ENCODE results near the gene ABCC1.

DNA sequence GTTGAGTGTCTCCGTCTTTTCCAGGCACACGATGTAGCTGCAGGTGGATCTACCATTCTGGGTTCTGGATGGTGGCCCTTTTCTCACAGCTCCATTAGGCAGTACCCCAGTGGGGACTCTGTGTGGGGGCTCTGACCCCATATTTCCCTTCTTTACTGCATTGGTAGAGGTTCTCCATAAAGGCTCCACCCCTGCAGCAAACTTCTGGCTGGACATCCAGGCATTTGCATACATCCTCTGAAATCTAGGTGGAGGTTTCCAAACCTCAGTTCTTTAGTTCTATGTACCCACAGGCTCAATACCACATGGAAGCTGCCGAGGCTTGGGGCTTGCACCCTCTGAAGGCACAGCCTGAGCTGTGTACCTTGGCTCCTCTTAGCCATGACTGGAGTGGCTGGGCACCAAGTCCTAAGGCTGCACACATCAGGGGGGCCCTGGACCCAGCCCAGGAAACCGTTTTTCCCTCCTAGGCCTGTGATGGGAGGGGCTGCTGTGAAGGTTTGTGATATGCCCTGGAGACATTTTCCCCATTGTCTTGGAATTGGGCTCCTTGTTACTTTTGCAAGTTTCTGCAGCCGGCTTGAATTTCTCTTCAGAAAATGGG, 14.0 kb downstream of the ABCC1 start:
- TF ChIP-seq, protein P1, sequence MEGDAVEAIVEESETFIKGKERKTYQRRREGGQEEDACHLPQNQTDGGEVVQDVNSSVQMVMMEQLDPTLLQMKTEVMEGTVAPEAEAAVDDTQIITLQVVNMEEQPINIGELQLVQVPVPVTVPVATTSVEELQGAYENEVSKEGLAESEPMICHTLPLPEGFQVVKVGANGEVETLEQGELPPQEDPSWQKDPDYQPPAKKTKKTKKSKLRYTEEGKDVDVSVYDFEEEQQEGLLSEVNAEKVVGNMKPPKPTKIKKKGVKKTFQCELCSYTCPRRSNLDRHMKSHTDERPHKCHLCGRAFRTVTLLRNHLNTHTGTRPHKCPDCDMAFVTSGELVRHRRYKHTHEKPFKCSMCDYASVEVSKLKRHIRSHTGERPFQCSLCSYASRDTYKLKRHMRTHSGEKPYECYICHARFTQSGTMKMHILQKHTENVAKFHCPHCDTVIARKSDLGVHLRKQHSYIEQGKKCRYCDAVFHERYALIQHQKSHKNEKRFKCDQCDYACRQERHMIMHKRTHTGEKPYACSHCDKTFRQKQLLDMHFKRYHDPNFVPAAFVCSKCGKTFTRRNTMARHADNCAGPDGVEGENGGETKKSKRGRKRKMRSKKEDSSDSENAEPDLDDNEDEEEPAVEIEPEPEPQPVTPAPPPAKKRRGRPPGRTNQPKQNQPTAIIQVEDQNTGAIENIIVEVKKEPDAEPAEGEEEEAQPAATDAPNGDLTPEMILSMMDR (IDR thresholded peaks at IDR 0.05; ENCODE audit: poor library complexity): no peak
- no peak for TF ChIP-seq EZH2phosphoT487 (IDR thresholded peaks at IDR 0.05; ENCODE audit: low read depth, severe bottlenecking, unreplicated experiment)
